AG08395 (cell line): Measurements from ENCODE around the gene ITIH2.
A peak's percentile ranks its signal among the peaks of the same experiment; 100 is the strongest.
"Not testable (repeated sequence)": the region's sequence is repeated elsewhere in the genome, so short reads cannot be mapped to it uniquely, and the experiment has no call there.

ENCODE experiments used
- DNase-seq: peaks from one replicate; pipeline ENCODE4 v3.0.0; 2012; ENCODE audit warnings: mixed read lengths, low spot score

Gene ITIH2, protein sequence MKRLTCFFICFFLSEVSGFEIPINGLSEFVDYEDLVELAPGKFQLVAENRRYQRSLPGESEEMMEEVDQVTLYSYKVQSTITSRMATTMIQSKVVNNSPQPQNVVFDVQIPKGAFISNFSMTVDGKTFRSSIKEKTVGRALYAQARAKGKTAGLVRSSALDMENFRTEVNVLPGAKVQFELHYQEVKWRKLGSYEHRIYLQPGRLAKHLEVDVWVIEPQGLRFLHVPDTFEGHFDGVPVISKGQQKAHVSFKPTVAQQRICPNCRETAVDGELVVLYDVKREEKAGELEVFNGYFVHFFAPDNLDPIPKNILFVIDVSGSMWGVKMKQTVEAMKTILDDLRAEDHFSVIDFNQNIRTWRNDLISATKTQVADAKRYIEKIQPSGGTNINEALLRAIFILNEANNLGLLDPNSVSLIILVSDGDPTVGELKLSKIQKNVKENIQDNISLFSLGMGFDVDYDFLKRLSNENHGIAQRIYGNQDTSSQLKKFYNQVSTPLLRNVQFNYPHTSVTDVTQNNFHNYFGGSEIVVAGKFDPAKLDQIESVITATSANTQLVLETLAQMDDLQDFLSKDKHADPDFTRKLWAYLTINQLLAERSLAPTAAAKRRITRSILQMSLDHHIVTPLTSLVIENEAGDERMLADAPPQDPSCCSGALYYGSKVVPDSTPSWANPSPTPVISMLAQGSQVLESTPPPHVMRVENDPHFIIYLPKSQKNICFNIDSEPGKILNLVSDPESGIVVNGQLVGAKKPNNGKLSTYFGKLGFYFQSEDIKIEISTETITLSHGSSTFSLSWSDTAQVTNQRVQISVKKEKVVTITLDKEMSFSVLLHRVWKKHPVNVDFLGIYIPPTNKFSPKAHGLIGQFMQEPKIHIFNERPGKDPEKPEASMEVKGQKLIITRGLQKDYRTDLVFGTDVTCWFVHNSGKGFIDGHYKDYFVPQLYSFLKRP

DNA sequence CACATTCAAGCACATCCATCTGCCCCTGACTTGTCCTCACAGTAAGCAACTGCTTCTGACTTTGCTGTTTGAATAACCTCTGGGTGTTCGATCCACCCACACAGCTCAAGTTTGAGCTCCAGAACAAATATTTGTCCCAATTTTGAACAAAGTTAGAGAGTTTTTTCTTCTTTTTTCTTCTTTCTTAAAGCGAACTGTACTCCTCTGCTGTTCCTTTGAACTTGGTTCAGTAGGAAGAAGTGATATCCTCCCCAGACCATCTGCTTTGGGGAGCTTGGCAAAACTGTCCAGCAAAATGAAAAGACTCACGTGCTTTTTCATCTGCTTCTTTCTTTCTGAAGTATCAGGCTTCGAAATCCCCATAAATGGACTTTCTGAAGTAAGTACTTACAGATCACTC is at the start of gene ITIH2:
Gene ITIH2, plus strand, starts transcription at position 177 of the 400 bp plus-strand sequence. Its CDS starts 119 bp downstream, at position 296.
- no peak for DNase-seq

DNA sequence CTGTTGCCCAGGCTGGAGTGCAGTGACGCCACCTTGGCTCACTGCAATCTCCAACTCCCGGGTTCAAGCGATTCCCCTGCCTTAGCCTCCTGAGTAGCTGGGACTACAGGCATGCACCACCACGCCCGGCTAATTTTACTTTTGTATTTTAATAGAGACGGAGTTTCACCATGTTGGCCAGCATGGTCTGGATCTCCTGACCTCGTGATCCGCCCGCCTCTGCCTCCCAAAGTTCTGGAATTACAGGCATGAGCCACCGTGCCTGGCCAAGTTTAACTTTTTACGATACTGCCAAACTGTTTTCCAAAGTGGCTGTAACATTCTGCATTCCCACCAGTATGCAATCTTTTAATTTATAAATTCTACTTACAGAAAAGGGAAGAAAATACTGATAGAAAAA is 46.0 kb upstream of the ITIH2 start:
- not testable (repeated sequence) for DNase-seq

DNA sequence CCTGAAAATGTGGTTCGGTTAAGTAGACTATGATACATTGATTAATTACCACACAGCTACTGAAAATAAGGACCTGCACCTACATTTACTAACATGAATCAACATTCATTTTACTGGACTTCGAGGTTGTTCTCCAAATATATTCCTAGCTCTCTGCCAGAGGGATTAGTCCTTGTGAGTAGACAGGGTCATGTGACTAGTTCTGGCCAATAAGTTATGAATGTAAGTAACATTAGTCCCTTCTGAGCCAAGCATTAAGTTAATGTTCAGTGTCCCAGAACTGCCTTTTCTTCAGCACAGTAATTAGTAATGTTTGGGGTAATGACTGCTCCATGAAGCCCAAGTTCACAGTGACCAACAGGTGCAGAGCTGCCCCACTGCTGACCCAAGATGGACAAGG is 45.6 kb upstream of the ITIH2 start:
- no peak for DNase-seq

DNA sequence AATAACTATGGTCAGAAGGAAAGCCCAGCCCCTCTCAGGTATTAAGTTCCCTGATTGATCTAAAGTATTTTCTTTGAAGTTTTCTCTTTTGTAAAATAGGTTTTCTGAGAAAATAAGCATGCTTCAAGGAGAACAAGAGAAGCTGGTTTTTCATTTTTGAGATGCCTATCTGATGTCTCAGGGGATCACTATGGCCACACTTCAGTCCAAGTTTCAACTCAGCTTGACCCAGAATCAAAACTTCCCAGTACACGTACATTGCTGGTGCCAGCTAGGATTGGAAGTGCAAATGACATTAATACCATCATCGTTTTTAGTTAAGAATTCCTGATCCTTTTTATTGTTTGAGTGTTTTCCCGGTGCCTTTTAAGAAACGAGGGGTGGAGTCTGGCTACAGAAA is 43.6 kb upstream of the ITIH2 start:
- peak; percentile 46 for DNase-seq

DNA sequence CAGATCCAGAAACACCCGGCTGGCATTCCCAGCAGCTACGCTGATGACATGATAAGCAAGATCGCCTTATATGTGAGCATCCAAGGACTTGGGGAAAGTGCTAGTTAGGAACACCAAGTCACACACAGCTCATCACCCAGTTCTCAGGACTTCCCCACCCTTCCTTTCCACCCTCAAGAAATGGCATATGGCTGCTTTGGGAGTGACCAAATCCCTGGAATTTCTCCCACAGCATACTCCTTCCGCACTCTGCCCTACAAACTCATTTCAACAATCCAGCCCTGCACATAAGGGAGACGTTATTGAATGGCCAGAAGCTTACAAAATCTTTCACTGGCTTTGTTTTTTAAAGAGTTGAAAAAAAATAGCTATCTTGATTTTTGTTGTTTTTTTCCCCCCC is 40.6 kb upstream of the ITIH2 start:
- no peak for DNase-seq

DNA sequence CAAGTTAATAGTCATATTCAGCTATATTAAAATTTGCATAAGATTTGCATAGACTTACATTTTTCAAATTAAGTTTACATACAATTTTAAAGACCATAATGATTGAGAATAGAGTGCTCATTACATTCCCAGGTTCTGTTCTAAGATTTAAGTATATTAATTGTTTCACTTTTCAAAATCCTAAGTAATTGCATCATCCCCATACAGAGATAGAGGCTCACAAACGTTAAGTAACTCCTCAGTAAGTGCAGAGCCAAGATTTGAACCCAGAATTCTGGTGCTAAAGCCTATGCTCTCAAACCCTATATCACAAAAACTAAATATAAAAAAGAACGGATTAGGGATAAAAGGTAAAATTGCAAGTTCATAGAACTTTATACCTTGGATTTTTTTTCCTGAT is 38.4 kb upstream of the ITIH2 start:
- DNase-seq: no peak

DNA sequence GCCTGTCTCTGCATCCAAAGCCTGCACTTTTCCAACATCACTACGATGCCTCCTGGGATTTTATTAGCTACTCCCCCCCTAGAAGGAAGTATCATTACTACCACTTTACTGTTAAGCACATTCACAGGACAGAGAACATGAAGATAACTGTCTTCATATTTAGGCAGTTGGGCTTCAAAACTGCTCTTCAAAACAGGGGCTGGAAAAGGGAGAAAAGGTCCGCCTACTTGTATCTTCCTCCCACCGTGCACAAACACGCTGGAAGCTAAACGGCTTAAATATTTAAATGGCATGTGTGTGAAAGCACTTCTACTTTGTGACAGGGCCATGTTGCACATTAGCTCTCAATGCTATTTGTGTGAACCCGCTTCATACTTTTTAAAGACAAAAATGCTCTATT is 37.3 kb upstream of the ITIH2 start:
- no peak for DNase-seq

DNA sequence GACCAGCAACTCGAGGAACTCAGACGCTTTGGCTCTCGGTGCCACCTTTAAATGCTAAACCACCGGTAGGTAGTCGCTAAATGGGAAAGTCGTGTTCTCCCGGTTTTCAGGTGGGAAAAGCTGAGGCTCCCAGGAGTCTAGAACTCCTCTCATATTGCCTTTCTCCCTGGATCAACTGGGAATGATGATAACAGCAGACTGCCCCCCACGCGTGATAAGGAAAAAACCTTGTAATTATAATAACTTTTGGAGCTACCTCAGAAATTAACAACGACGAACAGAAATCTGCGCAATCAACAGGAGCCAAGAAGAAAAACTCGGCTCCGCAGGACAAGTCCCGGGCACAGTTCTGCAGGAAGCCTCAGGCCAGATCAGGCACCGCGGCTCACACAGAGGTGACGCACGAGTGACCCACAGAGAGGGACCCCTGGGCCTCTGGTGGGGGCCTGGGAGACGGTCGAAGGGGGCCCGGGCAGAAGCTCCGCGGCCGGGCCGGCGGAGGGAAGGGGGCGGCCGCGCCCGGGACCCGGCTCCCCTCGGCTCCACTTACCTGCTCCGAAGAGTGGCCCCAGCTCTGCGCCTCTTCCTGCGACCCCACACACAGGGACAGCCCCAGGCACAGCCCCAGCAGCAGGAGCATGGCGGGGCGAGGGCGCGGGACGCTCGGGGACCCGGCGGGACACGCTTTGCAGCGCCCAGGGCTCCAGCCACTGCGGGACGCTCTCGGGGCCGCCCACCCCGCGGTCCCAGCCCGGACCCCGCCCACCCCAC is 36.7 kb upstream of the ITIH2 start, which contains the start of gene ITIH5:
Gene ITIH5, minus strand, starts transcription at position 714 of the 771 bp plus-strand sequence. Its CDS starts 74 bp downstream, at position 640.
- DNase-seq: no peak

DNA sequence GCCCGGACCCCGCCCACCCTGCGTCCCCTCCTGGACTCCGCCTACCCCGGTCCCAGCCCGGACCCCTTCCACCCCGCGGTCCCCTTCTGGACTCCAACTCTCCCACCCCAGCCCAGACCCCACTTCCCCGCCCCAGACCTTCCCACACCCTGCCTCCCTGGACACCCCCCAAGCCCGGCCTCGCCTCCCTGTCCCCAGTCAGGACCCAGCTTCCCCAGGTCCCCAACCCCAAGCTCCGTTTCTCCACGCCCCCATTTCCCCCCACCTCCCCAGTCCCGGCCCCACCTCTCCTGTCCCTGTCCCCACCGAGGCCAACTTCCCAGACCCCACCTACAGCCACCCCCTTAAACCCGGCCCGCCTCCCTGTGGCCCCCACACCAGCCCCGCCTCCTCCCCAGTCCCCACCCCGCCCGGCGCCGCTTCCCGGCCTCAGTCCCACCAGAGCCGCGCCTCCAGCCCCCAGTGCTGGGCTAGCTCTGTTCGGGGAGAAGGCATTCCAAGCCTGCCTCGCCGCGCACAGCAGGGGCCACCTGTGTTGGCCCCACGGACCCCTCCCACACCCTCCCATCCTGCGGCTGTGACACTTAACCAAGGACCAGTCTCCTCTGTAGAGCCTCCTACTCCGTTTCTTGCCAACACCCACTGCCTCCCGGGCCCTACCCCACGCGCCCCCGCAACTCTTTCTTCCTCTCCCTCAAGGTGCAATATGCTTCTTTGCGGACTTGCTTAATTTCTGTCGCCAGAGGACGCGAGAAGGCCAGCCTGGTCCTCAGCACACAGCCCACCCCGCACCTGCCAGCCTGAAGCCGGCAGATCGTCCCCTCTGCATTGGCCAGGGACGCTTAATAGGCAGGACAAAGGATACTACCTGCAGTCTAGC is 35.6 kb upstream of the ITIH2 start:
- DNase-seq: no peak

DNA sequence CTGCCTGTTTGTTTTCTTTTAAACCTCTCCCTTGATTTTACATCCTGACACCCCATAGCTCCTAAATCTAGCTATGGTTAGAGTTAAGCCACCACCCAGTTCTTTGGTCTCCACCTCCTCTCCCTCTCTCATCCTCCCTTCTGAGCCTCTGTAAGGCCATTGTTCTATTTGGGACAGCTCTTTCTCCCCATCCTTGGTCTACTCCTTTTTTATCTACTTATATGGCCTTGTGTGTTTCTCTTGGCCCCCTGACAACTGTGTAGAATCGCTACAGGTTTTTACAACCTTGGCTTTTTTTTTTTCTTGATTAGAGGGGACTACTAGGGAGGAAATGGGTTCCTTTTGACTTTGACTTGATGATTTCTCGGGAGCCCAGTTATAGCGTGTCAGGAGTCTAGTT is 33.0 kb upstream of the ITIH2 start:
- no peak for DNase-seq

DNA sequence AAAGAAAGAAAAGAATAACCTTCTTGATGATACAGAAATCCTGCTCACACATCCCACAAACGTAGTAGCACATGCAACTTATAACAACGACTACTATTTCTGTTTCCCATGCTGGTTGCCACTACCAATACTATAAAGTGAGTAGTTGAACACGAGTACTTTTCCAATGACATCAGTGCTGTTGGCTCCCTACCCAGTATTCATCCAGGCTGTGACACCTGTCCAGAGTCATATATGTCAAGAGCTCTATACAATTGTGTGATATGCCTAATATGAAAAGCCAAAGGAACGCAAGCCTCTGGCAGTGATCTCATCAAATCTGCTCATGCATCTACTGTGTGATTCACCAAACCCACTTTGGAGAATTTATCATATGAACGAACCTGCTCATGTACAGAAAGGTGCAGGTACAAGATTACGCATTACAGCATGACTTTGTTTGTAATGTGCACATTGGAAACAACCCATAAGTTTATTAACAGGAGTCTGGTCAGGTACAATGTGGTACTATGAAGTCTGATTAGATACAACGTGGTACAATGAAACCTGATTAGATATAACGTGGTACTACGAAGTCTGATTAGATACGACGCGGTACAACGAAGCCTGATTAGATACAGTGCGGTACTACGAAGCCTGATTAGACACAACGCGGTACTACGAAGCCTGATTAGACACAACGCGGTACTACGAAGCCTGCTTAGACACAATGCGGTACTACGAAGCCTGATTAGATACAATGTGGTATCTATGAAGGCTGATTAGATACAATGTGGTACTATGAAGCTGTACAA is 30.6 kb upstream of the ITIH2 start:
- DNase-seq: no peak

DNA sequence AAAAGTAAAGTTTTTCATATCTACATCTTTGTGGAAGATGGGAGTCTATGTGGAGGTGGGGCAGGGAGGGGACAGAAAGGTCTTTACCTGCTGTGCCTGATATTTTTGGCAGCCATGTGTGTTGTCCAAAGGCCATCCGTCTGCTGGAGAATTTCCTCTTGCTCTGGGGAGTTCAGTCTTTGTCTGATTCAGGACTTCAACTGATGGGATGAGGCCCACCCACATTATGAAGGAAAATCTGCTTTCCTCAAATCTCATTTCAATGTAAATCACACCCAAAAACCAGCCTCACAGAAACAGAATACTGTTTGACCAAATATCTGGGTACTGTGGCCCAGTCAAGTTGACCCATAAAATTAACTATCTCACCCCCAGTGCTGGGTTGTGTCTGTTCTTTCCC is 23.9 kb upstream of the ITIH2 start:
- no peak for DNase-seq

DNA sequence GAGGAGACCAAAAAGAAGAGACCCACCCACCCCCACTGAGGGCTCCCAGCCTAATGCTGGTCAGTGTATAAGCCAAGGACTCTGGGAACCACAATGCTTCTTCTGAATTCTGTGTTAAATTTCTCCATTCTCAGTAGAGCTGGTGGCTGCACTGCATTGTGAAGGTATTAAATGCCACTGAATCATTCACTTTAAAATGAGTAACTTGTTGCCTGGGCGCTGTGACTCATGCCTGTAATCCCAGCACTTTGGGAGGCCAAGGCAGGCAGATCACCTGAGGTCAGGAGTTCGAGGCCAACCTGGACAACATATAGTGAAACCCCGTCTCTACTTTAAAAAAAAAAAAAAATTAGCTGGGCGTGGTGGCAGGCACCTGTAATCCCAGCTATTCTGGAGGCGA is 23.0 kb upstream of the ITIH2 start:
- DNase-seq: not testable (repeated sequence)

DNA sequence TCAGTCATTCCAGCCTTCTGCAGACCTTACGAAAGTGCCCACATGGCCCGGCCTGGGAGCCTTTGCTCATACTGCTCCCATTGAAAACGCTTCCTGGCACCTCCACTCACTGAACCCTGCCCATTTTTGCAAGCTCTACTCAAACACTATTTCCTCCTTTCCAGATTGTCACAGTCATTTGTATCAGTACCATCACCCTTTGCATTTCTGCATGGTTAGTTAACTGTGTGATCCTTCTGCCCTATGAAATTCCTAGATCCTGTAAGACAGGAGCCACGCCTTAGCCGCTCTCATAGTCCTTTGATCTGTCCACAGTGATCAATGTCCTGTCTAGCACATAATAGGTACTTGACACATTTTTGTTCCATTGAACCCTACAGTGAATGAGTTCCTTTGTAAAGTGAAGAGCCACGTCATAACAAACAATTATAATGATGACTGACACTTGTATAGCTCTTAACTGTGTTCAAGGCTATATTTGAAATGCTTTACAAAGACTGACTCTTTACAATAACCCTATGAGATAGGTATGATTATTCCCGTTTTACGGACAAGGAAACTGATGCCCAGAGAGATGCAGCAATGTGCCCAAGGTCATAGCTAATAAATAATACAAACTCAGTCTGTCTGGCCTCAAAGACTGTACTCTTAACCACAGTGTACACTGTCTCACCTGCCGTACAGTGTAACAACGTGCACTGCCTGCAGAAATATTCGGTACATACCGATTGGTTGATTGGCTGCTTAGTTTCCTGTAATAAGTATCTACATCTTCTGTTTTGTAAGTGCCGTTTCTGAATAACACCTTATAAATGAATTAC is 16.6 kb upstream of the ITIH2 start:
- no peak for DNase-seq

DNA sequence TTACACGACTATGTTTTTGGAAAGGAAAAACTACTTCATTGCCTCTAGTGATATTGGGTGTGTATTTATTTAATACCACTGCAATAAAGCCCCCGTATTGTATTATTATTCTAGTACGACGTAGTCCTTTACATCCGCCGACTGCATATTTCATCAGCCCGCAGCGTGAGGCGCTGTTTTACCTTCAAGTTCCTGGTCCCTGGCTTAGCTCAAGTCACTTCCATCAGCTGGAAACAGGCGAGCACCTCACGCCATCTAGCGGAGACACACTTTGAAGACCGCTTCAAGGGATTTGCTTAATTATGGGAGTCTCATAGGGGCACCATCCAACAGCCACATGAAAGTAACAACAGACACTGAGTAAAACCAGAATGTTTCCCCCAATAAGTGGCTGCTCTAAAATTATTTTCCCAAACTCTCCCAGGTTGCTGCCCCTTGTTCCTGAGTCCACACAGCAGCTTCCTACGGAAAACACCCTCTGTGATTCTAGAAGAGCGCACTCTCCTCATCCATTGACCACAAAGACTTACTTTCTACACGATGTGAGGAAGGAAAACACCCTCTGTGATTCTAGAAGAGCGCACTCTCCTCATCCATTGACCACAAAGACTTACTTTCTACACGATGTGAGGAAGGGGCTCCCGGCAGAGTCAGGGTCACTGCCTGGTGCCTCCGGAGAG is 15.7 kb upstream of the ITIH2 start:
- DNase-seq: peak; percentile 86

DNA sequence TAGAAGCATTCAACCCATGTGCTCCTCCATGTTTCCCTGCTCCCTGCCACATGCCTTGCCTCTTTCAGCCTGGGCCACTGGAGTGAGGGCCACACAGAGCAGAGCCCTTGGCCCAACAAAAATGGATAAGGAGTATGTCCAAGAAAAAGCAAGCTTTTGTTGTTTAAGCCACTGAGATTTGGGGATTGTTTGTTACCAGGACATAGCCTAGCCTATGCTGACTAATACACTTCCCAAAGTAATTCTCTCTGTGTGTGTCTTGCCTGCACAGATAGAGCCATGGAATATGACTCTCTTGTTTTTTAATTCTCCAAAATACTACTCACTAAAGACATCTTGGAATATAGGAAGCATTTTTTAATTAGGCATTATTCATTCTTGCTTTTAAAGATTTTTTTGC is 13.5 kb upstream of the ITIH2 start:
- DNase-seq: no peak

DNA sequence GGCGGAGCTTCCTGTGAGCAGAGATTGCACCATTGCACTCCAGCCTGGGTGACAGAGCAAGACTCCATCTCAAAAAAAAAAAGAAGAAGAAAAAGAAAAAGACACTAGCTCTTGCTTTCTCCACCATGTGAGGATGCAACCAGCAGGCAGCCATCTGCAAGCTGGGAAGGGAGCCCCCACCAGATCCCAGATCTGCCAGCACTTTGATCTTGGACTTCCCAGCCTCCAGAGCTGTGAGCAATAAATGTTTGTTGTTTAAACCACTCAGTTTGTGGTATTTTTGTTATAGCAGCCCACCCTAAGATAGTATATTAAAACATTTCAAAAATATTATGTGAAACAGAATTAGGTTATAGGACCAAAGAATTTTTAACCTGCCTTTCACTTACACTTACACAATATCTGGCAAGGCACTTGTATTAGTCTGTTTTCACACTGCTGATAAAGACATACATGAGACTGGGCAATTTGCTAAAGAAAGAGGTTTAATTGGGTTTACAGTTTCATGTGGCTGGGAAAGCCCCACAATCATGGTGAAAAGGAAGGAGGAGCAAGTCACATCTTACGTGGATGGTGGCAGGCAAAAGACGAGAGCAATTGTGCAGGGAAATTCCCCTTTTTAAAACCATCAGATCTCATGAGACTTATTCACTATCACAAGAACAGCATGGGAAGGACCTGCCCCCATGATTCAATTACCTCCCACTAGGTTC is 12.1 kb upstream of the ITIH2 start:
- DNase-seq: not testable (repeated sequence)

DNA sequence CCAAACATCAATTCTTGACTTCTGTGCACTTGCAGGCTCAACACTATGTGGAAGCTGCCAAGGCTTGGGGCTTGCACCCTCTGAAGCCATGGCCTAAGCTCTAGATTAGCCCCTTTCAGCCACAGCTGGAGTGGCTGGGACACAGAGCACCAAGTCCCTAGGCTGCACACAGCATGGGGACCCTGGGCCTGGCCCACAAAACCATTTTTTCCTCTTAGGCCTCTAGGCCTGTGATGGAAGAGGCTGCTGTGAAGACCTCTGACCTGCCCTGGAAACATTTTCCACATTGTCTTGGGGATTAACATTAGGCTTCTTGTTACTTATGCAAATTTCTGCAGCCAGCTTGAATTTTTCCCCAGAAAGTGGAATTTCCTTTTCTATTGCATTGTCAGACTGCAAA is 10.7 kb upstream of the ITIH2 start:
- not testable (repeated sequence) for DNase-seq
